Mesothelial cell of epicardium (in vitro differentiated cells): ENCODE results near the gene CAMTA1. TPM values are rescaled to one million over a fixed set of nuclear protein-coding genes. Genes with fewer than 3 reads are reported as not detected.

Source experiments
- DNase-seq, 2 experiments: peaks; one replicate each; pipeline ENCODE4 v3.0.0; 2021; ENCODE audit warnings: low spot score in 2 of 2; ENCODE audit not compliant: unreplicated experiment in 2 of 2
- H3K27ac Mint-ChIP-seq: 2 replicates; pipeline ENCODE4 v1.8.0; 2021; ENCODE audit warnings: mixed read lengths
- H3K27me3 Mint-ChIP-seq: 2 replicates; pipeline ENCODE4 v1.8.0; 2021; ENCODE audit warnings: low read depth, mixed read lengths
- H3K36me3 Mint-ChIP-seq: 2 replicates; pipeline ENCODE4 v1.8.0; 2021; ENCODE audit warnings: mixed read lengths
- H3K4me1 Mint-ChIP-seq: 2 replicates; pipeline ENCODE4 v1.8.0; 2021; ENCODE audit warnings: mixed read lengths
- H3K4me3 Mint-ChIP-seq: 2 replicates; pipeline ENCODE4 v1.8.0; 2021; ENCODE audit warnings: mild to moderate bottlenecking, moderate library complexity, mixed read lengths
- H3K9me3 Mint-ChIP-seq: 2 replicates; pipeline ENCODE4 v1.8.0; 2021; ENCODE audit warnings: mixed read lengths
- CTCF ChIP-seq: fragments of 200-600 bp; sonication (generic); IDR thresholded peaks from one replicate; pipeline ENCODE4 v1.5.0; 2021; ENCODE audit warnings: antibody characterized with exemption; ENCODE audit not compliant: unreplicated experiment
- total RNA-seq: library from RNA; stranded (reverse); gene quantifications from 3 replicates; pipeline ENCODE4 v1.2.1, GENCODE V29; 2021

The CAMTA1 gene
- total RNA-seq, 1 donor from 2014 or later: 70.4 TPM

GRCh38 chr1:6857831-6858230 is 72.6 kb downstream of the CAMTA1 start:
- H3K36me3 Mint-ChIP-seq: peaks cover 30% of the 10 kb centered on the region
- no peak for DNase-seq
- H3K27ac Mint-ChIP-seq: no peak overlapping the region
- H3K4me1 Mint-ChIP-seq: peaks cover 16% of the 10 kb centered on the region
- H3K4me3 Mint-ChIP-seq: no peak overlapping the region
- H3K27me3 Mint-ChIP-seq: no peaks in the 10 kb centered on the region
- peaks cover 19% of the 10 kb centered on the region for H3K9me3 Mint-ChIP-seq
- TF ChIP-seq CTCF: no peak

GRCh38 chr1:6858596-6858995 is 73.3 kb downstream of the CAMTA1 start:
- H3K36me3 Mint-ChIP-seq: peaks cover 25% of the 10 kb centered on the region
- DNase-seq: no peak
- H3K27me3 Mint-ChIP-seq: no peaks in the 10 kb centered on the region
- H3K4me3 Mint-ChIP-seq: no peak overlapping the region
- H3K4me1 Mint-ChIP-seq: peaks cover 16% of the 10 kb centered on the region
- no peak for TF ChIP-seq CTCF
- H3K27ac Mint-ChIP-seq: peak overlapping the region; percentile 12
- H3K9me3 Mint-ChIP-seq: peaks cover 11% of the 10 kb centered on the region

GRCh38 chr1:6859415-6860343 is 74.4 kb downstream of the CAMTA1 start:
- no peak for DNase-seq
- H3K27me3 Mint-ChIP-seq: no peaks in the 10 kb centered on the region
- H3K4me1 Mint-ChIP-seq: peaks cover 16% of the 10 kb centered on the region
- TF ChIP-seq CTCF: no peak
- no peak overlapping the region for H3K4me3 Mint-ChIP-seq
- peak overlapping the region; percentile 91 for H3K27ac Mint-ChIP-seq
- H3K9me3 Mint-ChIP-seq: peaks cover 2% of the 10 kb centered on the region
- peaks cover 23% of the 10 kb centered on the region for H3K36me3 Mint-ChIP-seq

- Mint-ChIP-seq H3K4me3 (no peak overlapping the region), H3K4me1 (peaks cover 18% of the 10 kb centered on the region), H3K9me3 (no peaks in the 10 kb centered on the region), H3K27me3 (no peaks in the 10 kb centered on the region), H3K27ac (peak overlapping the region; percentile 91), H3K36me3 (peaks cover 17% of the 10 kb centered on the region)
- DNase-seq: no peak
- TF ChIP-seq CTCF: no peak
These were observed 75.1 kb downstream of the CAMTA1 start for GRCh38 chr1:6860401-6860800.

GRCh38 chr1:6861075-6861724 is 75.9 kb downstream of the CAMTA1 start:
- H3K4me1 Mint-ChIP-seq: peaks cover 18% of the 10 kb centered on the region
- H3K9me3 Mint-ChIP-seq: no peaks in the 10 kb centered on the region
- no peak for DNase-seq
- H3K36me3 Mint-ChIP-seq: peaks cover 14% of the 10 kb centered on the region
- no peak overlapping the region for H3K27ac Mint-ChIP-seq
- no peaks in the 10 kb centered on the region for H3K27me3 Mint-ChIP-seq
- H3K4me3 Mint-ChIP-seq: no peak overlapping the region
- TF ChIP-seq CTCF: no peak
